Glutamatergic neuron (in vitro differentiated cells): ENCODE measurements around the gene CYP26B1. TPM values are rescaled to one million over a fixed set of nuclear protein-coding genes. Genes with fewer than 3 reads are reported as not detected.

Source experiments
- DNase-seq: peaks from one replicate; pipeline ENCODE4 v3.0.0; 2022
- H3K27ac Mint-ChIP-seq: one replicate; pipeline ENCODE4 v1.8.0; 2020; ENCODE audit warnings: mild to moderate bottlenecking, mixed read lengths, inconsistent platforms; ENCODE audit not compliant: unreplicated experiment
- H3K27me3 Mint-ChIP-seq: one replicate; pipeline ENCODE4 v1.8.0; 2020; ENCODE audit warnings: mild to moderate bottlenecking, moderate library complexity, mixed read lengths, inconsistent platforms; ENCODE audit not compliant: unreplicated experiment
- H3K36me3 Mint-ChIP-seq: one replicate; pipeline ENCODE4 v1.8.0; 2020; ENCODE audit warnings: mild to moderate bottlenecking, mixed read lengths, inconsistent platforms; ENCODE audit not compliant: unreplicated experiment
- H3K4me1 Mint-ChIP-seq: one replicate; pipeline ENCODE4 v1.8.0; 2020; ENCODE audit warnings: mild to moderate bottlenecking, low read depth, mixed read lengths, inconsistent platforms; ENCODE audit not compliant: unreplicated experiment
- H3K4me3 Mint-ChIP-seq: one replicate; pipeline ENCODE4 v1.8.0; 2020; ENCODE audit warnings: mild to moderate bottlenecking, mixed read lengths, inconsistent platforms; ENCODE audit not compliant: unreplicated experiment
- H3K9me3 Mint-ChIP-seq: one replicate; pipeline ENCODE4 v1.8.0; 2020; ENCODE audit warnings: mild to moderate bottlenecking, moderate library complexity, mixed read lengths, inconsistent platforms; ENCODE audit not compliant: unreplicated experiment
- total RNA-seq: library from RNA; stranded (reverse); fragmentation: NEBNext Ultra II Directional; extraction: Animal tissue kit (Norgen Biotek cat#: 25700); gene quantifications from one replicate; pipeline ENCODE4 v1.2.1, GENCODE V29; 2021; ENCODE audit not compliant: unreplicated experiment
- TF ChIP-seq, protein P1 (sequence below): fragments of 200-600 bp; sonication (generic); IDR thresholded peaks from one replicate; pipeline ENCODE4 v1.5.0; 2021; ENCODE audit not compliant: partially characterized antibody, unreplicated experiment

Gene CYP26B1
- total RNA-seq, 1 donor from 2014 or later: 9.7 TPM

DNA sequence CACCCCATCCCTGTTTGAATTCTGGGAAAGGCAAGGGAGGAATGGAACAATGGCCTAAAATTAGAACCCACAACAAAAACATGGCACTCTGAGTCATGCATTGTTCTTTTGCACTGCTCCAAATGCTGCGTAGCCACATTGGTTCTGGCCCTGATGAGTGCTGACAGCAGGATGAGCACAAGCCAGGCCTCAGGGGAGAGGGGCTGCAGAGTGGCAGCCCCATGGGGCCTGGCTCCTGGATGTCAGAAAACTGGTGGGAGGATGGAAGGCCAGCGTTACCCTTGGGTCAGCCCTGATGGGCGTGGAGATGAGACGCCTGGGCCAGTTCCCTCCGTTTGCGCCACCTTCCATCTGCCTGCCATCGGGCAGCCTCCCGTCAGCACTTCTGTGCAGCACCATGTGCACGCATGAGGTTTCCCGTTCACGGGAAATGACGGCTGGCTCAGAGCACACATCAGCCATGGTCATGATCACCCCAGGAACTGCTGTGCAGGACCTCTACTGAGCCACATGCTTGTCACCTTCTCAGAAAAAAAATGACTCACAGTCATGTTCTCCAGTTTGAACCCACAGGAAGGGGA, 65.6 kb downstream of the CYP26B1 start:
- Mint-ChIP-seq H3K27me3 (peaks cover 4% of the 10 kb centered on the region), H3K4me3 (no peak overlapping the region)

DNA sequence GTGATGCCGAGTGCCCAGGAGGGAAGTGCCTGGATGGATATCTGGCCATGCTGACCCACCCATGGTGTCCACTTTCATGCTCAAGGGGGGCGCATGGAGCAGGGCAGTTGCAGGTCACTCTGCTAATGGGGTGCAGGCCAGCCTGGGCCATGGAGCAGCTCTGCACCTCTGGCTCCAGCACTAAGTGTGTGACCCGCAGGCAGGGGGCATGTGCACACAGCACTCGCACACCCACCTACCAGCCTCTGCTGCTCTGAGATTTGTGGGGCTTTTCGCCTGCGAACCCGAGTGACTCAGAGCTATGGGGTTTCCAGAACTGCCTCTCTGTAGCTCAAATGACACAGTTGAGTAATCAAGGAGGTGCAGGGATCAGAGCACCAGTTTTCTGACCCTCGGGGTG, 66.2 kb downstream of the CYP26B1 start:
- DNase-seq: no peak
- H3K27me3 Mint-ChIP-seq: peaks cover 4% of the 10 kb centered on the region
- peaks cover 2% of the 10 kb centered on the region for H3K9me3 Mint-ChIP-seq
- no peaks in the 10 kb centered on the region for H3K36me3 Mint-ChIP-seq
- no peak overlapping the region for H3K27ac Mint-ChIP-seq
- TF ChIP-seq, protein P1, sequence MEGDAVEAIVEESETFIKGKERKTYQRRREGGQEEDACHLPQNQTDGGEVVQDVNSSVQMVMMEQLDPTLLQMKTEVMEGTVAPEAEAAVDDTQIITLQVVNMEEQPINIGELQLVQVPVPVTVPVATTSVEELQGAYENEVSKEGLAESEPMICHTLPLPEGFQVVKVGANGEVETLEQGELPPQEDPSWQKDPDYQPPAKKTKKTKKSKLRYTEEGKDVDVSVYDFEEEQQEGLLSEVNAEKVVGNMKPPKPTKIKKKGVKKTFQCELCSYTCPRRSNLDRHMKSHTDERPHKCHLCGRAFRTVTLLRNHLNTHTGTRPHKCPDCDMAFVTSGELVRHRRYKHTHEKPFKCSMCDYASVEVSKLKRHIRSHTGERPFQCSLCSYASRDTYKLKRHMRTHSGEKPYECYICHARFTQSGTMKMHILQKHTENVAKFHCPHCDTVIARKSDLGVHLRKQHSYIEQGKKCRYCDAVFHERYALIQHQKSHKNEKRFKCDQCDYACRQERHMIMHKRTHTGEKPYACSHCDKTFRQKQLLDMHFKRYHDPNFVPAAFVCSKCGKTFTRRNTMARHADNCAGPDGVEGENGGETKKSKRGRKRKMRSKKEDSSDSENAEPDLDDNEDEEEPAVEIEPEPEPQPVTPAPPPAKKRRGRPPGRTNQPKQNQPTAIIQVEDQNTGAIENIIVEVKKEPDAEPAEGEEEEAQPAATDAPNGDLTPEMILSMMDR: no peak
- no peaks in the 10 kb centered on the region for H3K4me1 Mint-ChIP-seq
- no peak overlapping the region for H3K4me3 Mint-ChIP-seq

More for the DNA sequence above, 65.6 kb downstream of the CYP26B1 start:
- no peak overlapping the region for H3K27ac Mint-ChIP-seq
- H3K4me1 Mint-ChIP-seq: no peaks in the 10 kb centered on the region
- no peaks in the 10 kb centered on the region for H3K36me3 Mint-ChIP-seq
- TF ChIP-seq, protein P1: no peak
- DNase-seq: no peak
- H3K9me3 Mint-ChIP-seq: peaks cover 2% of the 10 kb centered on the region

DNA sequence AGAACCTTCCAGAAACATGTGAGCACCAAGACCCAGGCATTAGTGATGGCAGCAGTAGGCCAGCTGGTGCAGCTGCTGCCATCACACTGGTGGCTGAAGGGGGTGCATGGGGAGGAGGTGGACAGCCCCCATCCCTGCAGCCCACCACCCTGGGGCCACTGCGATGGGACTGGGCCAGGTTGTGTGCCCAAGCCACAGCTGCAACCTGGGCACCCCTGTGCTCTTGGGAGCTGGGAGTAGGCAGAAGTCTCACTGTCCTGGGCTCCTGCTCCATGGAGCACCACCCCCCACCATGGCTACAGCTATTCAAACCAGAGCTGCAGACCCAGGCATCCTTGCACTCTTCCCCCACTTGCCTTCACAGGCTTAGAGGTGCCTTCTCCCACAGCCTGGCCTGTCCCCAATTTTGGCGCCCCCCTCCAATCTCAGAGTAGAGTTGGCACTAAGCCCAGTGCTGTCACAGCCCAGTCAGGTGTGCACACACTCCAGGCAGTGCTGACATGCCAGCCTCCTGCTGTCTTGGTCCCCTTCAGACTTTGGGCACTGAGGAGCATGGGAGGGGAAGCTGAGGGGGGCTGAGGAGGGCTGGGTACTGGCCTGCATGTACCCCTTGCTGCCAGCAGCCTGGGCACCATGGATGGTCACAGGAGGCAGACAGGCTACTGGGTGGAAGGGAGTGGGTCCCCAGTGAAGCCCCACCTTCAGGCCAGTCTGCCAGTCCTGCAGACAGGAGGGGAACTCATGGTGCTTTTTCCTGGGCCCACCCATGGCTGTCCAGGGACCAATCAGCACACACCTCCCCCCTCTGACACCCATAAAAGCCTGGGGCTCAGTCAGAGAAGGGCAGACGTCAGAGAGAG, 67.1 kb downstream of the CYP26B1 start:
- Mint-ChIP-seq H3K4me3 (no peak overlapping the region), H3K9me3 (peaks cover 2% of the 10 kb centered on the region), H3K4me1 (no peaks in the 10 kb centered on the region), H3K27me3 (peaks cover 4% of the 10 kb centered on the region), H3K36me3 (peaks cover 6% of the 10 kb centered on the region), H3K27ac (no peak overlapping the region)
- TF ChIP-seq, protein P1: no peak
- no peak for DNase-seq
